Prostate gland (tissue), 2 donors: ENCODE measurements around the gene ZNF169. TPM values are rescaled to one million over a fixed set of nuclear protein-coding genes. Genes with fewer than 3 reads are reported as not detected.

ENCODE experiments used
- DNase-seq: peaks from one replicate; pipeline ENCODE4 v3.0.0-alpha.2; 2019; ENCODE audit warnings: low spot score
- H3K27ac ChIP-seq, 2 donors: fragments of 200-600 bp; sonication (generic); 2 replicates each; pipeline ENCODE4 v1.5.1; 2017 to 2019
- H3K27me3 ChIP-seq: fragments of 200-600 bp; sonication (generic); replicated peaks from 2 replicates; pipeline ENCODE4 v1.5.1; 2019; ENCODE audit not compliant: insufficient read depth
- H3K36me3 ChIP-seq, 2 donors: fragments of 200-600 bp; sonication (generic); 1 replicate in 1 of 2; 2 replicates in 1 of 2; pipeline versions ENCODE4 v1.5.1 to v1.8.1; 2017 to 2019
- H3K4me1 ChIP-seq: fragments of 200-600 bp; sonication (generic); replicated peaks from 2 replicates; pipeline ENCODE4 v1.5.1; 2019
- H3K4me3 ChIP-seq, 2 donors: fragments of 200-600 bp; sonication (generic); 2 replicates each; pipeline ENCODE4 v1.5.1; 2017 to 2019
- H3K9me3 ChIP-seq: fragments of 200-600 bp; sonication (generic); 2 replicates; pipeline ENCODE4 v1.5.1; 2017
- CTCF ChIP-seq, 4 experiments: fragments of 200-600 bp in 2 of 4; fragments of 450-650 bp in 2 of 4; sonication (generic) in 2 of 4; IDR thresholded peaks; 1 replicate in 3 of 4; 2 replicates in 1 of 4; pipeline ENCODE4 v1.5.1; 2016 to 2019; ENCODE audit warnings: antibody characterized with exemption in 4 of 4, mild to moderate bottlenecking in 2 of 4, moderate library complexity in 2 of 4
- POLR2A ChIP-seq: fragments of 450-650 bp; IDR thresholded peaks from one replicate; pipeline ENCODE4 v1.6.1; 2016; ENCODE audit warnings: antibody characterized with exemption, mild to moderate bottlenecking
- POLR2AphosphoS5 ChIP-seq: sonication (generic); formaldehyde crosslinking; IDR thresholded peaks from one replicate; pipeline ENCODE4 v1.6.1; 2017; ENCODE audit warnings: antibody characterized with exemption
- WGBS: methylation state at CpG from one replicate; pipeline ENCODE4 v1.1.5; 2018; 5-methylcytosine and 5-hydroxymethylcytosine counted together
- intact Hi-C: fragments of 100-400 bp; cut with DNase I; formaldehyde crosslinking; loops from one replicate; pipeline ENCODE4 v1.14.2; 2022
- total RNA-seq, 2 donors: library from RNA; depleted of rRNA; stranded (reverse); fragments of >200 nt; gene quantifications; one replicate each; pipeline ENCODE4 v1.1.0, GENCODE V29; 2016

The ZNF169 gene
- total RNA-seq, 2 donors from 2014 or later = 6.0 to 21.2 TPM

- intact Hi-C loops = no loop called here
- no peak overlapping the region for H3K27ac ChIP-seq
- TF ChIP-seq POLR2A = no peak
- no peak for TF ChIP-seq POLR2AphosphoS5
- TF ChIP-seq CTCF (IDR thresholded peaks at IDR 0.05) = no peak
These were observed 28.9 kb downstream of the ZNF169 start for GRCh38 chr9:94287877-94288513.

GRCh38 chr9:94289691-94290090 lies 30.6 kb downstream of the ZNF169 start:
- no peaks in the 10 kb centered on the region for H3K36me3 ChIP-seq
- no peaks in the 10 kb centered on the region for H3K4me1 ChIP-seq
- H3K9me3 ChIP-seq = no peaks in the 10 kb centered on the region
- H3K27ac ChIP-seq = no peak overlapping the region
- 42% methylated on average over 2 of the region's 2 CpGs for WGBS
- intact Hi-C loops = no loop called here
- TF ChIP-seq POLR2A = no peak
- no peak for TF ChIP-seq POLR2AphosphoS5
- no peak for TF ChIP-seq CTCF (IDR thresholded peaks at IDR 0.05)
- no peak overlapping the region for H3K4me3 ChIP-seq
- no peak for DNase-seq
- no peaks in the 10 kb centered on the region for H3K27me3 ChIP-seq

More at GRCh38 chr9:94287877-94288513, 28.9 kb downstream of the ZNF169 start:
- Histone ChIP-seq H3K27me3 (no peaks in the 10 kb centered on the region), H3K4me3 (no peak overlapping the region), H3K4me1 (no peaks in the 10 kb centered on the region), H3K9me3 (no peaks in the 10 kb centered on the region), H3K36me3 (no peaks in the 10 kb centered on the region)
- DNase-seq = no peak
- 38% methylated on average over 7 of the region's 7 CpGs for whole genome bisulfite sequencing

GRCh38 chr9:94298949-94299599 lies 40.0 kb downstream of the ZNF169 start:
- WGBS = 30% methylated on average over 9 of the region's 9 CpGs
- H3K4me1 ChIP-seq = no peaks in the 10 kb centered on the region
- intact Hi-C loops = no loop called here

GRCh38 chr9:94300470-94301301 lies 41.6 kb downstream of the ZNF169 start:
- no peaks in the 10 kb centered on the region for H3K36me3 ChIP-seq
- TF ChIP-seq POLR2AphosphoS5 = no peak
- no peak for TF ChIP-seq CTCF (IDR thresholded peaks at IDR 0.05)
- TF ChIP-seq POLR2A = no peak
- H3K27ac ChIP-seq = no peak overlapping the region
- no peaks in the 10 kb centered on the region for H3K27me3 ChIP-seq
- H3K4me3 ChIP-seq = no peak overlapping the region
- 96% methylated on average over 20 of the region's 20 CpGs for WGBS
- no peak for DNase-seq
- H3K9me3 ChIP-seq = no peaks in the 10 kb centered on the region
- no peaks in the 10 kb centered on the region for H3K4me1 ChIP-seq
- intact Hi-C loops = no loop called here

More at GRCh38 chr9:94298949-94299599, 40.0 kb downstream of the ZNF169 start:
- peak; percentile 65 for DNase-seq
- H3K36me3 ChIP-seq = no peaks in the 10 kb centered on the region
- H3K27ac ChIP-seq = peak overlapping the region; percentile 9 to 50
- no peaks in the 10 kb centered on the region for H3K9me3 ChIP-seq
- TF ChIP-seq POLR2AphosphoS5 = peak; percentile 79
- TF ChIP-seq CTCF (IDR thresholded peaks at IDR 0.05) = no peak
- no peak for TF ChIP-seq POLR2A
- no peaks in the 10 kb centered on the region for H3K27me3 ChIP-seq
- no peak overlapping the region for H3K4me3 ChIP-seq
